ENCODE measurements around the gene C6orf62. TPM values are rescaled to one million over a fixed set of nuclear protein-coding genes. Genes with fewer than 3 reads are reported as not detected.

Gene C6orf62
- total and polyA plus RNA-seq, 2 donors (not counting 1 experiment from before 2014, with no cell fraction given): 69.2 to 143 TPM

- Mint-ChIP-seq H3K4me3 (no peak overlapping the region), H3K4me1 (peaks cover 24% of the 10 kb centered on the region), H3K27me3 (no peaks in the 10 kb centered on the region), H3K9me3 (ENCODE audit: insufficient read depth) (no peaks in the 10 kb centered on the region), H3K27ac (no peak overlapping the region)
- DNase-seq (no peak), ATAC-seq (ENCODE audit: low read depth) (no peak)
- intact Hi-C loops (cut with micrococcal nuclease): no loop called here
- Histone ChIP-seq H3K4me3 (ENCODE audit: control extremely low read depth in 1 of 5, extremely low read depth in 1 of 5, insufficient read depth in 1 of 5, low read depth in 2 of 5, low read length in 4 of 5) (no peak overlapping the region), H2AFZ (ENCODE audit: insufficient read depth, low read depth, low read length, poor library complexity, severe bottlenecking) (no peak overlapping the region), H3K4me1 (ENCODE audit: control insufficient read depth in 2 of 2, insufficient read depth in 2 of 2, low read length in 2 of 2) (peaks cover 4 to 6% of the 10 kb centered on the region in 2 donors), H3K9ac (ENCODE audit: low read length) (no peak overlapping the region), H4K20me1 (ENCODE audit: control insufficient read depth, insufficient read depth, low read length, poor library complexity, severe bottlenecking) (no peaks in the 10 kb centered on the region), H3K9me3 (ENCODE audit: control extremely low read depth in 1 of 3, control insufficient read depth in 2 of 3, insufficient read depth in 1 of 3, low read length in 2 of 3) (no peaks in the 10 kb centered on the region), H3K27me3 (replicated peaks in 1 of 4; ENCODE audit: control extremely low read depth in 1 of 4, control insufficient read depth in 3 of 4, insufficient read depth in 4 of 4, low read length in 3 of 4) (no peaks in the 10 kb centered on the region), H3K4me2 (replicated peaks; ENCODE audit: low read depth, low read length, poor library complexity, severe bottlenecking) (no peak overlapping the region), H3K27ac (ENCODE audit: low read length in 2 of 2) (no peak overlapping the region), H3K36me3 (replicated peaks in 1 of 2; ENCODE audit: control extremely low read depth in 1 of 2, control insufficient read depth in 1 of 2, extremely low read depth in 1 of 2, insufficient read depth in 2 of 2, low read length in 1 of 2) (peaks cover 3 to 38% of the 10 kb centered on the region in 2 experiments), H3K79me2 (ENCODE audit: control insufficient read depth, insufficient read depth, low read length) (peaks cover 8% of the 10 kb centered on the region)
- TF ChIP-seq CTCF (IDR thresholded peaks at IDR 0.05): no peak
- TF ChIP-seq EZH2 (IDR thresholded peaks at IDR 0.05; ENCODE audit: borderline replicate concordance, insufficient read depth, low read depth, low read length, poor library complexity, severe bottlenecking): no peak
- WGBS (ENCODE audit: insufficient coverage): no CpG with 5 or more reads among the region's 2 CpGs
- CTCF ChIA-PET: interaction anchor here (1.0 kb wide), 1 partner anchor 75 kb away, joined by 3 read pairs; no protein-coding TSS in a partner anchor
- POLR2A ChIA-PET: no interaction called here
Observed at GRCh38 chr6:24660105-24660504, 58.8 kb downstream of the C6orf62 start.

GRCh38 chr6:24659561-24659960 is 59.4 kb downstream of the C6orf62 start:
- DNase-seq (no peak), ATAC-seq (ENCODE audit: low read depth) (no peak)
- Histone ChIP-seq H3K79me2 (ENCODE audit: control insufficient read depth, insufficient read depth, low read length) (peaks cover 4% of the 10 kb centered on the region), H3K27ac (ENCODE audit: low read length in 2 of 2) (no peak overlapping the region), H3K9ac (ENCODE audit: low read length) (no peak overlapping the region), H3K9me3 (ENCODE audit: control extremely low read depth in 1 of 3, control insufficient read depth in 2 of 3, insufficient read depth in 1 of 3, low read length in 2 of 3) (no peaks in the 10 kb centered on the region), H3K4me1 (ENCODE audit: control insufficient read depth in 2 of 2, insufficient read depth in 2 of 2, low read length in 2 of 2) (peaks cover 0 to under 1% of the 10 kb centered on the region in 2 donors), H2AFZ (ENCODE audit: insufficient read depth, low read depth, low read length, poor library complexity, severe bottlenecking) (no peak overlapping the region), H3K27me3 (replicated peaks in 1 of 4; ENCODE audit: control extremely low read depth in 1 of 4, control insufficient read depth in 3 of 4, insufficient read depth in 4 of 4, low read length in 3 of 4) (no peaks in the 10 kb centered on the region), H3K4me3 (ENCODE audit: control extremely low read depth in 1 of 5, extremely low read depth in 1 of 5, insufficient read depth in 1 of 5, low read depth in 2 of 5, low read length in 4 of 5) (no peak overlapping the region), H3K4me2 (replicated peaks; ENCODE audit: low read depth, low read length, poor library complexity, severe bottlenecking) (no peak overlapping the region), H3K36me3 (replicated peaks in 1 of 2; ENCODE audit: control extremely low read depth in 1 of 2, control insufficient read depth in 1 of 2, extremely low read depth in 1 of 2, insufficient read depth in 2 of 2, low read length in 1 of 2) (peaks cover 3 to 38% of the 10 kb centered on the region in 2 experiments), H4K20me1 (ENCODE audit: control insufficient read depth, insufficient read depth, low read length, poor library complexity, severe bottlenecking) (no peaks in the 10 kb centered on the region)
- Mint-ChIP-seq H3K27me3 (no peaks in the 10 kb centered on the region), H3K4me3 (no peak overlapping the region), H3K27ac (no peak overlapping the region), H3K4me1 (peaks cover 19% of the 10 kb centered on the region), H3K9me3 (ENCODE audit: insufficient read depth) (no peaks in the 10 kb centered on the region)
- no CpG with 5 or more reads among the region's 1 CpG for WGBS (ENCODE audit: insufficient coverage)
- POLR2A ChIA-PET: no interaction called here
- CTCF ChIA-PET: no interaction called here
- intact Hi-C loops (cut with micrococcal nuclease): no loop called here
- TF ChIP-seq EZH2 (IDR thresholded peaks at IDR 0.05; ENCODE audit: borderline replicate concordance, insufficient read depth, low read depth, low read length, poor library complexity, severe bottlenecking) (no peak), CTCF (IDR thresholded peaks at IDR 0.05) (no peak)
